GM18507 (cell line): ENCODE results near the gene TMEM204.

Source experiments
- DNase-seq: peaks from one replicate; pipeline ENCODE4 v3.0.0; 2011; ENCODE audit warnings: low read depth; ENCODE audit not compliant: insufficient read length; ENCODE audit errors: extremely low spot score
- FAIRE-seq: peaks from 2 replicates; lab custom pipeline; 2011; peaks lifted over from hg19 to GRCh38; lab: Jason Lieb, UNC

TMEM204 gene

DNA sequence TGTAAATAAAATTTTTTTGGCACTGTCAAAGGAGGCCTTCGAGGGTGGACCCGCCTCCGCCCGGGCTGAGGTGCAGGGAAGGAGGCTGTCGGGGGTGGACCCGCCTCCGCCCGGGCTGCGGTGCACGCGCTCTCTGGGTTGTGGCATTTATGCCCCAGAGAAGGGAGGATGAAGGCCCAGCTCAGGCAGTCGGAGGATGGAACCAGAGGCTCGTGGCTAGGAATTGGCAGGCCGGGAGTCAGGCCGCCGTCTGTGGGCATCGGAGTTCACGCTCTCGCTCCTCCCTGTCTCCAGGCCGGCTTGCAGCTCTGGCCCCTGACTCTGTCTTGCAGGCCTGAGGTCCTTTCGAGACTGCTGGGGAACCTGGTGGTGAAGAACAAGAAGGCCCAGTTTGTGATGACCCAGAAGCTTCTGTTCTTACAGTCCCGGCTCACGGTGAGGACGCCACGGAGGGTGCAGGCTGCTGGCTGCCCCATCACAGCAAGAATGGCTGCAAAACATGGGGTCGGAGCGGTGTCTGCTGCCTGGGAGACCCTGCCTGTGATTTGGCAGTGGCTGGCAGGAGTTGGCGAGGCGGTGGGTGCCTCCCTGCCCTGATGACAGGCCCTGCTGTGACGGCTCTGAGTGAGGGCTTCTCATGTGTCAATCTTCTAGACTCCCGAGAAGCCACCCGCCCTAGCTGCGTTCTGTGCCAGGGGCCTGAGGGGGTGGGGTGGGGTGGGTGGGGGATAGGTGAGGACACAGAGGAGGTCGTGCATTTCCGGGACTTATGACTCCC lies 34.4 kb upstream of the TMEM204 start:
- DNase-seq = no peak
- no peak for FAIRE-seq

DNA sequence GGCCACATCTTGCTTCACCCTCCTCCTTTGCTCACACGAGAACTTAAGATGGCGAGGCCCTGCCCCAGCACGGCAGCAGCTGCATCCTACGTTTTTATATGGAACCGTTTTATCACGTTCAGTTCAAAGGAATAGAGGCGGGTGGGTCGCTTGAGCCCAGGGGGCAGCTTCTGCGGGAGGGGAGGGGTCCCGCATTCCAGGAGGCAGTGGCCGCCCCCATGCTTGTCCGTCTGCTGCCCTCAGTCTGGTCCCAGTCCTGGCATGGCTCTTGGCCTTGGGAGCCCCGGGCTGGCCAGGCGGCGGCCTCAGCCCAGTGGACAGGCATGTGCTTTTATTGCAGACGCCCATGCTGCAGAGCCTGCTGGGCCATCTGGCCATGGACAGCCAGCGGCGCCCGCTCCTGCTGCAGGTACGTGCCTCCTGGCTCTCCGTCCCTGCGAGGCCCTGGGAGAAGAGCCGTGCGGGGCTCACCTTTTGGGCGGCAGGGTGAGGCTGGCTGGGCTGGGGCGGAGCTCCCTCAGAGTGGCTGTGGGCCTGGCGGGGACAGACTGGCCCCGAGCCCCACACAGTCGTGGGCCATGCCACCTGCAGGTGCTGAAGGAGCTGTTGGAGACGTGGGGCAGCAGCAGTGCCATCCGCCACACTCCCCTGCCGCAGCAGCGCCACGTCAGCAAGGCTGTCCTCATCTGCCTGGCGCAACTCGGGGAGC lies 33.6 kb upstream of the TMEM204 start:
- FAIRE-seq = no peak
- no peak for DNase-seq

DNA sequence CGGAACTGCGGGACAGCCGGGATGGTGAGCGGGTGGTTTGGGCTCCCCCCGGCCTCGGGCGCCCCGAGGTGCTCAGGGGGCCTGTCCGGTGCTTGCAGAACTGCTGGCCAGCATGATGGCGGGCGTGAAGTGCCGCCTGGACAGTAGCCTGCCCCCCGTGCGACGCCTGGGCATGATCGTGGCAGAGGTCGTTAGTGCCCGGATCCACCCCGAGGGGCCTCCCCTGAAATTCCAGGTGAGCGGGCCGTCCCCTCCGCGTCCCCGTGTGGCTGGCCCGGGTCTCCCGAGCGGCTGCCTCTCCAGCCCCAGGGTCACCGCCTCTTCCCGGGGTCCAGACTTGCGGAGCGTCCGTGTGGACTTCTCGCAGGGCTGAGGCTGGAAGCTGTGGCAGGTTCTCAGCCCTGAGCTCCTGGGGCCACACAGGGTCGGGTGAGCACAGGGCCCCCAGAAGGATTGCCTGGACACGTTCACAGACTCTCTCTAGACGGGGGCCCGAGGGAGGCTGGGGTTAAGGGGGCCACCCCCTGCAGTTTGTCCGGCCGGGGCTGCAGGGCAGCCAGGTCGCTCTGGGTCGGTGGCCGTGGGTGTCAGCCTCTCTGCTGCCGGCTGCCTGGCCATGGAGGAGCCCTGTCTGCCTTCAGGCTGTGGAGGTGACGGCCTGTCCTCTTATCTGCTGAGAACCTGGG lies 32.9 kb upstream of the TMEM204 start:
- DNase-seq (no peak), FAIRE-seq (no peak)

DNA sequence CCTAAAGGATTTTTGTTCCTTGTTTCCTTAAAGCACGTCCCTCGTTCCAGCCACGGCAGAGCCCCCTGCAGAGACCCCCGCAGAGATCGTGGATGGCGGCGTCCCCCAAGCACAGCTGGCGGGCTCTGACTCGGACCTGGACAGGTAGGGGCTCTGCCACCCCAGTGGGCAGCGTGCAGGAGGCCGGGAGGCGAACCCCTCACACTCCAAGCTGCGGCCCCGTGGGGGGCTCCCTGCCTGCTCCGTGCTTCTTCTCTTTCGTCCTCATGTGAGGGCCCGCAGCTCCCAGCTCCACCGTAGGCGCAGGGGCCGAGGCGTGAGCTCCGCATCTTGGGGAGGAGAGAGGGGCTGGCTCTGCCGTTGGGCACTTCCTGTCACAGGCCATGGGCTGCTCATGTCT lies 31.8 kb upstream of the TMEM204 start:
- FAIRE-seq = no peak
- DNase-seq = no peak

DNA sequence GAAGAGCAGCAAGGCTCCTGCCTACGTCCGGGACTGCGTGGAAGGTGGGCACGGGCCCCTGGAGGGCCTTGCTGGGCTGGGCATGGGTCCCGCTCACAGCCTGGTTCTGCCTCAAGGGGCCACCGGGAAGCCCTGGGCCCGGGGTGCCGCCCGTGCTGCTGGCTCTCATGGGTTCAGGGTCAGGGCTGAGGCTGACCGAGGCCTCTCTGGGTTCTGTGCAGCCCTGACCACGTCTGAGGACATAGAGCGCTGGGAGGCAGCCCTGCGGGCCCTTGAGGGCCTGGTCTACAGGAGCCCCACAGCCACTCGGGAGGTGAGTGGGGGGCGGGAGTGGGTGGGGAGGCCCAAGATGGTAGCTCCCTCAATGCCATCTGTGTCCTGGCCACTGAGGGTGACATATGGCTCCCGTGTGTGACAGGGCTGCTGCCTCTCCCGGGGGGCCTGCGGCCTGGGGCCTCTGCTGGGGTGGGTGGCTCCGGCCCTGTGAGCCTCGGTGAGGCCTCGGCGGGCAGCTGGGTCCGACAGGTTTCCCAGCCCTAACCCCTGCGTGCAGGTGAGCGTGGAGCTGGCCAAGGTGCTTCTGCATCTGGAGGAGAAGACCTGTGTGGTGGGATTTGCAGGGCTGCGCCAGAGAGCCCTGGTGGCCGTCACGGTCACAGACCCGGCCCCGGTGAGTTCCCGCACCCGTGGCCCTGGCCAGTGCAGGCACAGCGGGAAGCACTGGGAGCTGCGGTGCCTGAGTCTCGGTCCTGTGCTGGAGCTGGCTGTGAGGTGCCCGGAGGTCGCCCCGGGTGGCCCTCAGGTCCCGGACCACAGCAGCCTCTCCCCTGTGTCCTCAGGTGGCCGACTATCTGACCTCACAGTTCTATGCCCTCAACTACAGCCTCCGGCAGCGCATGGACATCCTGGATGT lies 31.1 kb upstream of the TMEM204 start:
- FAIRE-seq (no peak), DNase-seq (no peak)

DNA sequence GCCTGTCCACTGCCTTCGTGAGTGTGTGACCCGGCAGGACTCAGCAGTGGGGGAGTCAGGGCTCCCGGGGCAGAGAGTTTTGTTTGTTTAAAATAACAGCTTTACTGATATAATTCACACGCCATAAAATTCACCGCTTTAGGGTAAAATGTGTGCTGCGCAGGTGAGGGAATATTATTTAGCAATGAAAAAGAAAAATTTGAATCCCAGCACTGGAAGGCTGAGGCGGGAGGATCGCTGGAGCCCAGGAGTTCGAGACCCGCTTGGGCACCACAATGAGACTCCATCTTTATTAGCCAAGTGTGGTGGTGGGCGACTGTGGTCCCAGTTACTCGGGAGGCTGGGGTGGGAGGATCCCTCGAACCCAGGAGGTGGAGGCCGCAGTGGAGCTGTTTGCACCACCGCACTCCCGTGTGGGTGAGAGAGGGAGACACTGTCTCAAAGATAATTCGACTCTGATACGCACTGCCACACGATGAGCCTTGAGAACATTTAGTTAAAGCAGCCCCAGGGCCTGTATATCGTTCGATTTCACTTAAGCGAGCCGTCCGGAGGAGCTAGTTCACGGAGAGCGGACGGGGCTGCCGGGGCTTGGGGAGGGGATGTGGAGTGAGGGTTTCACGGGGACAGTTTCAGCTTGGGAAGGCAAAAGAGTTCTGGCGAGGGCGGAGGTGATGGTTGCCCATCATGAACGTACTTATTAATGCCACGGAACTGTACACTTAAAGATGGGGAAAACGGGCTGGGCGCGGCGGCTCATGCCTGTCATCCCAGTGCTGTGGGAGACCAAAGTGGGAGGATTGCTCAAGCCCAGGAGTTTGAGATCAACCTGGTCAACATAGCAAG lies 30.1 kb upstream of the TMEM204 start:
- DNase-seq (no peak), FAIRE-seq (no peak)

DNA sequence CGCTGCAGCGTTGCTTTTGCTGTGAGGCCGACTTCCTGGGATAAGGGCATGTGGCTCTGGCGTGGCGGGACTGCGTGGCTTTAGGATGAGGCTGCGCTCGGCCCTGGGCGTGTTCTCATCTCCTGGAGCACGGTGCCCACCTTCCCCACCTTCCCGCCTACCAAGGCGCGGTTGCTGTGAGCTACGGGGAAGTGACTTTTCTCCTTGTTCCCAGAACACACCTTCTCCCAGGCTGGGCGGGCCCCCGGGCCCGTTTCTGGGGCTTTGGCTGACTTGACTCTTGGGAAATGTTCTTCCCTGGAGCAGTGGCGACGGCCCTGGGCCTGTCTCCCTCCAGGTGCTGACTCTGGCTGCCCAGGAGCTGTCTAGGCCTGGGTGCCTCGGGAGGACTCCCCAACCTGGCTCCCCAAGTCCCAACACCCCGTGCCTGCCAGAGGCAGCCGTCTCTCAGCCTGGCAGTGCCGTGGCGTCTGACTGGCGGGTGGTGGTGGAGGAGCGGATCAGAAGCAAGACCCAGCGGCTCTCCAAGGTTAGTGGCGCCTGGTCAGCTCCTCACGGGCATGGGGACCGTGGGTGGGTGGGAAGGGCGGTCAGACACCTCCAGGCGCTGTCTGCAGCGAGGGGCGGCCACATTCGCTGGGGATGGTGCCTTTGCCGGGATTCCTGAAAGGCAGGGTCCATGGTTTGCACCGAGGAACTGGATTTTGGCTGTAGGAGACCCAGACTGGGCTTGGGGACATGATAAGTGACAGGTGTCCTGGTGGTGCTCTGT lies 28.2 kb upstream of the TMEM204 start:
- DNase-seq (no peak), FAIRE-seq (no peak)

DNA sequence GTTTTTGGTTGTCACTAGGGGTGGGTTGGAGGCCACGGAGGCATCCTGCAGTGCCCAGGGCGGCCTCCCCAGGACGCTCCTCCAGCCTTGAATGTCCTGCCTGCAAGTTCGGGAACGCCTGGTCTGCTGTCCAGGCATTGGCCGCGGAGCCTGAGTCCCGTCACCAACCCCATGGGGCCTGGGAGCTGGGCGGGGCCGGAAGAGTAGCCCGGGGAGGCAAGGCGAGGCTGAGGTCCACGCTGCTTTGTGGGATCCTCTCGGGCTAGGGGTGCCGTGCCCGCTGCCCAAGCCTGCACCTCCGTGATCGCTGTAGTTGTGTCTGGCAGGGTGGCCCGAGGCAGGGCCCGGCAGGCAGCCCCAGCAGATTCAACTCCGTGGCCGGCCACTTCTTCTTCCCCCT lies 27.6 kb upstream of the TMEM204 start:
- no peak for DNase-seq
- FAIRE-seq = no peak

DNA sequence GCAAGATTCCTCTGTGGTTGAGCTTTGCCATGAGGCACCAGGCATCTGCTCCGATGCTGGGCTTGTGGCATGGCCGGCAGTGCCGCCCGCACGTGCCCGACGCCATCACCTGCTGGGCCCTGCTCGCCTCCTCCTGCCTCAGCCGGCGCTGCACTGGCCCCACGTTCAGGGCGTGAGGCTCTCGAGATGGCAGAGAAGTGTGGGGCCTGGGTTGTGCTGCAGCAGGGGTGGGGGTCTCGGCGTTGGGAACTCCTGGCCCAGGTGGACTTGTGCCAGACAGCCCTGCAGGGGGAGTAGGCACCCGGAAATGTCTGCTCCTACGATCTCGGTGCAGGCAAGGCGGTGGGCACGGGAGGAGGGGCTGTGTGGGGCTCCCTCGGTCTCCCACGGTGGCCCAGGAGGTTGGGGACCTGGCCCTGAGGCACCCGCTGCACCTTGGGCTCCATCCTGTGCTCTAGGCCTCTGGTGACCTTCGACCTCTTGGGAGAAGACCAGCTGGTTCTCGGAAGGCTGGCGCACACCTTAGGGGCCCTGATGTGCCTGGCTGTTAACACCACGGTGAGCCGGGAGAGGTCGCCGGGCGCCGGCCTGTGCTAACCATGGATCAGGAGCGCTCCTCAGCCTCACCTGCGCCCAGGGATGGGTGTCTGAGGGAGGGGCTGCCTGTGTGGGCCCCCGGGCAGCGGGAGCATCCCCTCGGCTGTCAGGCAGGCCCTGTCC lies 26.8 kb upstream of the TMEM204 start:
- no peak for DNase-seq
- FAIRE-seq = no peak

DNA sequence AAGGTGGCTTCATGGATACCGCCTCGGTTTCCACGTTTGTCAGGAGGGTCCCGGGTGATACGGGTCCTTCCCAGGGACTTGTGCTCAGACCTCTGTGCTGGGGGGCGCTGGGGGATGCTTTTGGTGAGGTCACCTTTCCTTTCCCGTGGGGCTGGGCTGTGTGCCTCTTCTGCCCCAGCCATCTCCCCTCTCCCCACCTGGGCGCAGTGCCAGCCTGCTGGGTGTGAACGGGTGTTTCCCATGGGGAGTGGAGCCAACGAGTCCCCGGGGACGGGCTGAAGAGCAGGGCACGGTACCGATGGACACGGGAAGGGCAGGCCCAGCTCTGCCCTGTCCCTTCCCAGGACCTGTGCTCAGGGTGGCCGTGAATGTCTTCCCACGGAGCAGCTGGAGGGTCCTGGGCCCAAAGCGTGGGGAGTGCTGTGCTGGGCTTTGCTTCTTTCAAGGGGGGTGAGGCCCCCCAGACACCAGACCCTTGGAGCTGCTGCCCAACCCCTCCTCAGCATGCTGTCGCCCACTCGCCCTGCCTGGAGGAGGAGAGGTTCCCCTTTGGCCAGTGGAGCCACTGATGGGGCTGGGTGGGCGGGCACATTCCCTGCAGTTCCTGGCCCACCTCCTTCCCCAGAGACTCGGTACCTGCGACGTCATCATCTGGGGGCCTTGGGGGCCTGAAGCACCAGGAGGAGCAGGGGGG lies 24.8 kb upstream of the TMEM204 start:
- FAIRE-seq (no peak), DNase-seq (no peak)

DNA sequence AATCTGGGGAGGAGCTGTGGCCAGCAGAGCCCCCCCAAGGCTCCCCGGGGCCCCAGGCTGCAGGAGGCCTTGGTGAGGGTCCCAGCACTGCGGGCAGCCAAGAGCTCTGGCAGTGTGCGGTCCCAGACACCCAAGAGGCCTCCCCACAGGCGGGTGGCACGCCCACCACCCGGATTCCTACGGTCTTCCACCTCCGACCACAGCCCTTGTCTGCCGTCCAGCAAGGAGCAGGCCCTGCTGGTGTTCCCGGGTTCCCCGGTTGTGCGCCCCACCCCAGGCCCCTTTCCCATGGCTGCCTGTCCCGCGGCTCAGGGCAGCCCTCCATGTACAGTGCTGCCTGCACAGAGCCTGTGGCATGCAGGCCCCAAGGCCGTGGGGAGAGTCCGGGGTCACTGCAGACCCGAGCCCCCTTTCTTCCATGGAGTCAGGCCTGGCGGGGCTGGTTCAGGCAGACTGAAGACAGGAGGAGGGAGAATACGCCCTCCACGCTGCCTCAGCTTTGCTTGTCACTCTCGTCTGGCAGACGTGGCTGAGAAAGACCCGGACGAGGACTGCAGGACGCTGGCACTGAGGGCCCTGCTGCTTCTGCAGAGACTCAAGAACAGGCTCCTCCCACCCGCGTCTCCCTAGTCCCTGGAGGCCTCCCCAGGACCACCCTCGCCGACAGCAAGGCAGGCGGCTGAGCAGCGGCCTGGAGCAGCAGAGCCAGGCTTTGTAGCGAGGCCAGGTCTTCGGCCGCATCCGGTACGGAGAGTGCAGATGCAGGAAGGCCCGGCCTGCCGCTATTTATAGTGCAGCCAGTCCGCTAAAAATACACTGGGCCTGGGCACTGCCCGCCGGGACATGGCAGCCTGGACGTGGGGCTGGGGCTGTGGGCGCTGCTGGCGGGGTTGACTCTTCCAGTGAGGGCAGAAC lies 23.9 kb upstream of the TMEM204 start:
- FAIRE-seq = no peak

DNA sequence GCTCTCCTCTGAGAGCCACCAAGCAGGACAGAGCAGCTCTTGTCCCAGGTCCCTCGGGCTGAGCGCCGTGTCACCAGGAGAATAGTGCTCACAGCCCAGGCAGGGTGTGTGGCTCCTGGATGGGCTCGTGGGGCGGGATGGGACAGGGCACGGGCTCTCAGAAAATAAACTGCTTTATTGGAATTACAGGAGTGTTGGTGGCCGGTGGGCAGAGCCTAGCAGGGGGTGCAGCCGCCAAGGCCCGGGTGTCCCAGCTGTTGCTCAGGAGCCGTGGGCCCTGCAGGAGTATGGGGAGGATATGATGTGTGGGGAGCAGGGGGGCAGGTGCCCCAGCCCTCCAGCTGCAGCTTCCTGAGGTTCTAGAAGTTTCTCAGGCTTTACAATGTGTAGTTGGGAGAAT lies 23.2 kb upstream of the TMEM204 start:
- no peak for DNase-seq
- FAIRE-seq = no peak

More for the DNA sequence above, 23.9 kb upstream of the TMEM204 start:
- no peak for DNase-seq

DNA sequence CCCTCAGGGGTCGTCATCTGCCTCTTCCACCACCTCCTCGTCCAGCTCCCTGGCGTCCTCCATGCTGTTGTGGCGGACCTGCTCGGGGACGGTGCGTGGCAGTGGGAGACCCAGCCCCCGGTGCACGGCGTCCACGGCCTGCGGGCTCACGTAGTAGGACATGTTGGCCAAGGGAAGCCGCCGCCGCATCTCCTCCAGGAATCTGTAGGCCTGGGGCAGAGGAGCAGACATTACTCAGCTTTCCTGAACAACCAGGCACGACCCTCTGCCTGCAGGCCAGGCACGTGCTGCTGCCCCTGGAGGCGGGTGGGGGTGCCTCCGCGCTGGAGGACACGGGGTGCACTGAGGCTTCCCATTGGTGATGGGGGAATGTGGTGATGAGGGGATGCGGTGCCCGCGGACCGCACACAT lies 22.5 kb upstream of the TMEM204 start:
- DNase-seq (no peak), FAIRE-seq (no peak)

DNA sequence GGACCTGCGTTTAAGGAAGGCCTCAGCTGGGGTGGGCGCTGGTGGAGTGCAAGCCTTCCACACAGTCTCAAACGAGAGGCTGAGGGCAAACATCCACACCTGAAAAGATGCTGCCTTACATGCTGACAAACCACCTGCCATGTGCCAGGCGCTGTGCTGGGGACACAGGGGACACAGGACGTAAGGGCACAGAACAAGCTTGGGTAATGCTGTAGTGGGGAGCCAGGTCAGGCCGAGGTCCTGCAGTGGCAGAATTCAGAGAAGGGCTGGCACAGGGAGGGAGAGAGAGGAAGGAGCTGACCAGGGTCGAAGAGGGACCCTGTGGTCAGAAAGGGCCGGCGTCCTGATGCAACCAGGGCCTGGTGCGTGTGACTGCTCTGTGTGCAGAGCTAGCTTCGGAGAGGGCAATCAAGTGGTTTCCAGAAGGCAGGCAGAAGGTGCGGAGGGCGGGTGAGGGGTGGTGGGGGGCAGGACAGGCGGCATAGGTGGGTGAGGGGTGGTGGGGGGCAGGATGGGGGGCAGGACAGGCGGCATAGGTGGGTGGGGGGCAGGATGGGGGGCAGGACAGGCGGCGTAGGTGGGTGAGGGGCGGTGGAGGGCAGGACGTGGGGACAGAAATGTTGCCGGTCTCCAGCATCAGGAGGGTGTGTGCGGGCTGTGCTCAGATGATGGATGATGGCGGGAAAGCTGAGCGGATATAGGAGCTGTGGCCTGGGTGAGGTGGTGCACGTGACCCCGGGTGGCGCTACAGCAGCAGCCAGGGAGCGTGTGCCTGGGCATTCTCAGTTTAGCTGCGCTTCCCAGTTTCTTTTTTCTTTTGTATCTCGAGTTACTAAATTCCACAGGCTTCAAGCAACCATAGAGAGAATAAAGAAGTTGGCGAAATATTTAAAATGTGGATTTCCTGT lies 21.6 kb upstream of the TMEM204 start:
- no peak for DNase-seq
- FAIRE-seq = no peak

DNA sequence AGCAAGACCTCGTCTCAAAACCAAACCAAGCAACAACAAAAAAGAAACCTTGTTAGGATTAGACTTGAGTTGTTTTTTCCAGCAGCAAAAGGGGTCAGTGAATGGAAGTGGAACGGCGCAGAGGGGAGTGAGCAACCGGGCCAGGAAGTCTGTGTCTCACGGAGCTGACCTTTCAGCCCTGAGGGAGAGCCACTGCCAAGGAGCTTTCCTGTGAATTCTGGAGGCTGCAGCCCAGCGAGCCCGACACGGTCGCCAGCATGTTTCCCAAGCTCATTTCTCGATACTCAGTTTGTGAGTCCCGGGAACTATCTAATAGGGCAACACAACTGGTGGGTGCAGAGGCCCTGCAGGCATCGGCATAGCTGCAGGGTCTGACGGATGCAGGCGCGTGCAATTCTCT lies 20.7 kb upstream of the TMEM204 start:
- DNase-seq = no peak
- FAIRE-seq = no peak
